GM20431 (cell line): Measurements from ENCODE around the gene STAG1.
"Not testable (repeated sequence)": the region's sequence is repeated elsewhere in the genome, so short reads cannot be mapped to it uniquely, and the experiment has no call there.

Experiments used
- in situ Hi-C: fragments of 300-500 bp; cut with MseI, MboI; formaldehyde crosslinking; loops from one replicate; pipeline ENCODE4 v1.15.0; 2020; ENCODE audit warnings: low sequenced_read_pairs; ENCODE audit not compliant: unreplicated experiment

The STAG1 gene

GRCh38 chr3:136752172-136752421, at the start of gene STAG1:
Gene STAG1, minus strand, starts transcription at chr3:136752378. Its CDS starts 121,480 bp downstream, at chr3:136630898.
- in situ Hi-C loops = loop anchor here (10.0 to 25.0 kb wide), 2 partner anchors 263 to 665 kb away; no protein-coding TSS in a partner anchor

- in situ Hi-C loops = not testable (repeated sequence)
These were observed 49.0 kb upstream of the STAG1 start for GRCh38 chr3:136801146-136801545.

DNA sequence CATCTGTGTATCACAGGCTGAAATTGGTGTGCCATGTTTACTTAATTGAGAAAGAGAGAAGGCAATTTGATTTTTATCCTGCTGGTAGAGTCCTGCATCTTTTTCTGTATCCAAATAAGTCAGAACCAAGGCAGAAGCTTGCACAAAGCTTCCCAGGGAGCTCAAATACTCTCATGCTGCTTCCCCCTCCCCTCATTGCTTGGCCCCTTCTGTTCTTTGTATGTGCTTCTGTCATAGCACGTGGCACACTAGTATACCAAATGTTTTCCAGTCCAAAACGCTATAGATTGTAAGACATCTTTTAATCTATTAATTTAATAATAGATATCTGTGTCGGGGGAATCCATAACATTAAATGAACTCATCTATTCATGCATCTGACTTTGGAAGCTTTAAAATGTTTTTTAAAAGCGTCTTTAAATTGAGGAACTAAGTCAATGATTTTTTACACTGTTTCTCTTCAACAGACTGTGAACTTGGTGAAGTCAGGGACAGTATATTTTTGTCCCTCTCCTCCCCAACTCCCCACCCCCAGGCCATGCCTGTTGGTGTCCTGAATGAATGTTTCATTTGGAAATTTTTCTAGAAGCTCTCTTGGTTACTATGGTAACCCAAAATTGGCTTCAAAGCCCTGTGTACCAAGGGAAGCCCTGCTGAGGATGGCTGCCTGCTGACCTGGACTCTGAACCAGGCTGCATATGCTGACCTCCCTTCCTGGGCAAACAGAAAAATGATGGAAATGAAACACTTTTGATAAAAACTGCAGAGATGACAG, 40.6 kb upstream of the STAG1 start:
- in situ Hi-C loops = no loop called here

GRCh38 chr3:136790786-136791185, 38.6 kb upstream of the STAG1 start:
- in situ Hi-C loops = no loop called here

DNA sequence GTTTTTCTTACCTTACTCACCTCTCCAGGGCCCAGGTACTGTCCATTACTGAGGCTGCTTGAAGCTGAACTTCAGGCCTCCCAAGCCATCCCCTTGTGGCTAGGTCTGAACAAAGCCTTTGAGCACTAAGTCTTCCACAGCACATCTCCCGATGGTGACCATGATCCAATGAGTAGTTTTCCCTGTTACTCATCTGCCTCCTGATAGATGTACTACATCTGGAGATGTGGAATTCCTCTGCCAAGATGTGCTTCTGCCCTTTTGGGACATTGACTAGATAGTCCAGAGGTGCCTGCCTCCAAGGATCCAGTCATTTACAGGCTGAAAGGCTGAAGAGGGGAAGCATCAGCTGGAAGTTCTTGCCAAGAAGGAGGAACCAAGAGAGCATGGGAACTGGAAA, 37.8 kb upstream of the STAG1 start:
- in situ Hi-C loops = no loop called here

GRCh38 chr3:136788154-136788553, 36.0 kb upstream of the STAG1 start:
- in situ Hi-C loops = no loop called here

DNA sequence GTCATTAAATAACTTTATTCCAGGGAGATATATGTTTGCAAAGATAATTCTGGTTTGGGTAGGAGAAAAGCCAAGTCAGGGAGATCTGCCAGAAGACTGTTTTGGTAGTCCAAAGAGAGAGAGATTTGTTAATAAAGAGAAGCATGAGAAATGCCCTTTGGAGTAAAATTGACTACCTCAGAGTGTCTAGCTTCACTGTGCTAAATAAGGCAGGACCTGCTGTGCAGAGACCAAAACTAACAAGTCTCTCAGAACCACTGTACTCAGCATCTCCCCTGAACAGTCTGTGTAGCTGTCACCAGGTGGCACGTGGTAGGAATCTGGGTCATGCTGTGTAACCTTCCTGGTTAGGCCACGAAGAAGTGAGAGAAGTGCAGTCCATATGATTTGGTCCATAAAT, 35.2 kb upstream of the STAG1 start:
- in situ Hi-C loops = no loop called here

- in situ Hi-C loops = no loop called here
These were observed 31.6 kb upstream of the STAG1 start for GRCh38 chr3:136783708-136784191.

GRCh38 chr3:136780741-136781140, 28.6 kb upstream of the STAG1 start:
- in situ Hi-C loops = no loop called here

DNA sequence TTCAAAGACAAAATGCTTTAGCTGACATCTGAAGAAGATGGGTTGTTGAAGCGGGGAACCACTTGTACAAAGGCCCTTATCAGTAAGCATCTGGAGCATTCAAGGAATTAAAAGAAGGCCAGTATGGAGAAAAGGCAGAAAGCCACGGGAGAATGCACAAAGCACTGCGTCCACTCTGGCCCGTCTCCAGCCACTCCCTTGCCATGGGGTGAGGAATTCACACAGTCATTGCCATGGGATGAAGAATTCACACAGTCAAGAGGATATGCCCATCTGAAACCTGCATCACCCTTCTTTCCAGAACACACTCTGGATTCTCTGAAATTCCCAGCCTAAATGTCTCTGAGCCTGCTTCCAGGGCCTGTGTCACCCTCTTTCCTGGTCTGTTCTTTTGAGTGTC, 26.7 kb upstream of the STAG1 start:
- in situ Hi-C loops = no loop called here

- in situ Hi-C loops = loop anchor here (25.0 kb wide), 1 partner anchor 685 kb away; no protein-coding TSS in a partner anchor
These were observed 20.5 kb upstream of the STAG1 start for GRCh38 chr3:136772709-136773108.

GRCh38 chr3:136758160-136759102, 6.3 kb upstream of the STAG1 start:
- in situ Hi-C loops = loop anchor here (10.0 to 25.0 kb wide), 2 partner anchors 256 to 671 kb away; no protein-coding TSS in a partner anchor

DNA sequence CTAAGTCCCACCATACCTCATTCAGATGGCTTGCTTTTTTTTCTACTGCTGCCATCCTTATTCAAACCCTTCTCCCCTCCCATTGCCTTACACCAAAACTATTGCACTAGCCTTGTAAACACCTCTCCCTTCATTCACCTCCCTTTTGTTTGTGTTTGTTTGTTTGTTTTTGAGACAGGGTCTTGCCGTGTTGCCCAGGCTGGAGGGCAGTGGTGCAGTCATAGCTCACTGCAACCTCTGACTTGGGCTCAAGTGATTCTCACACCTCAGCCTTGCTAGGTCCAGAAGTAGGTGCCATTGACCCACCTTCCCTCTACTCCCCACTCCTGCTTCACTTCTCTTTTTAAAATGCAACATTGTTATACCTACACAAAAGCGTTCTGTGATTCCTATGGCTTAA, 3.0 kb upstream of the STAG1 start:
- in situ Hi-C loops = loop anchor here (10.0 to 25.0 kb wide), 2 partner anchors 260 to 668 kb away; no protein-coding TSS in a partner anchor

DNA sequence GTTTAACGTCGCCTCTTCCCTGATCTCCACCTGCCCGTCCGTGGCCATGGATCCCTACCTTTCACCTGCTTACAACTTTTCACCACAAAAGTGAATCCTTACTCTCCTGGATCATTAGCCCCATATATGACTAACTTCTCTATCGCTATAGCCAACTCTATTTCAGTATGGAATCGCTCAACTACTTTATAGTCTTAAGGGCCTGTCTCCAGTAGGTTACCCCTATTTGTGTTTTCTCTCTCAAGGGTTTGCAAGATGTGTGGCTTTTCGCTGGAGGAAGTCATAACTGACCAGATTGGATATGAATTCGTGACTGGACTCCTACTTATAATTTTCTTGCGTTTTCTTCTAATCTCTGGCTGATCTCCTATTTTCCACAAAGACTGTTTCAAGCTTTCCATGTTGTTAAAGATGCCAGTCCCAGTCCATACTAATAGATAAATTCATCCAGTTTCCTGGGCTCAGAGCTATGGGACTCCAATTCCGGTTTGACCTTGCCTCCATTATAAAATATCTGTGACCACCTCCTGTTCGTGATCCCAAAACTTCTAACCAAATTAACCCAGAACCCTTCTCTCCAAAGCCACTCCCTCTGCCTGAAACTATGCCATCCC, 1.3 kb upstream of the STAG1 start:
- in situ Hi-C loops = loop anchor here (10.0 to 25.0 kb wide), 2 partner anchors 261 to 666 kb away; no protein-coding TSS in a partner anchor

DNA sequence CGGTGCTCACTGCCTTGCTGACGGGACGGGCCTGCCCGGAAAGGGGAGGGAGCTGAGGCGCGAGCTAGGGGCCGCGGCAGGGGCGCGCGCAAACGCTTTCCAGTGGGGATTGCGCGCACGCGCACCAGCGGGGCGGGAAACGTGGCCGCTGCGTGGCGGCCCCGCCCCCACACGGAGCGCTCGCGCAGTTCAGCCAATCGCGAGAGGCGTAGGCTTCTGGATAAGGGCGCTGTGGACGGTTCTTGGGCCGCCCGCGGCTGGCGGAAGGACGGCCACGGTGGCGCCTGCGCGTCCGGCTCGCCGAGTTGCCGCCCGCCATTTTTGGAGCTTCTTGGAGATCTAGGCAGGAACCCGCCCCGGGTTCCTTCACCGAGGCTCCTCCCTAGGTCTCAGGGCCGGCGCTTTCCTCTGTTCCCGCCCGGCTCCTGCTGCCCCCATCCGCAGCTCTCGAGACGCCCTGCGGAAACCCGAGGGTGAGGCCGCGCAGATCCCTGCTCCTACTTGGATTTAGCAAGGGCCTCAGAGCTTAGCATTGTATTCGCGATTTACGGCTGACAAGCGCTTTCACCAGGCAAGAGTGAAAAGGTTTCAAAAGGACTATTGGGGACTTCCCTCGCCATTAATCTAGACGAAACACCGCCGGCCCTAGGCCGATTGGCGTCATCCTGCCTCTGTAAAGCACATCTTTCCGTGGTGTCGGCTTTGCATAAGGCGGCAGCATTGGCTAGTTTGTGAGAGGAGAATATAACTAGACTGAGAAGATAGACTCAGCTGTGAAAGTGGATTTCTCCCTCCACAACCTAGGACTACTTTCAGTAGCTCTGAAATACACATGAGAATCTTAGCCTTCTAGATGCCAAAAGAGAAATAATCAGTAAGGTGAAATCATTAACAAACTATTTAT, 496 bp upstream of the STAG1 start:
- in situ Hi-C loops = loop anchor here (10.0 to 25.0 kb wide), 2 partner anchors 262 to 665 kb away; no protein-coding TSS in a partner anchor

DNA sequence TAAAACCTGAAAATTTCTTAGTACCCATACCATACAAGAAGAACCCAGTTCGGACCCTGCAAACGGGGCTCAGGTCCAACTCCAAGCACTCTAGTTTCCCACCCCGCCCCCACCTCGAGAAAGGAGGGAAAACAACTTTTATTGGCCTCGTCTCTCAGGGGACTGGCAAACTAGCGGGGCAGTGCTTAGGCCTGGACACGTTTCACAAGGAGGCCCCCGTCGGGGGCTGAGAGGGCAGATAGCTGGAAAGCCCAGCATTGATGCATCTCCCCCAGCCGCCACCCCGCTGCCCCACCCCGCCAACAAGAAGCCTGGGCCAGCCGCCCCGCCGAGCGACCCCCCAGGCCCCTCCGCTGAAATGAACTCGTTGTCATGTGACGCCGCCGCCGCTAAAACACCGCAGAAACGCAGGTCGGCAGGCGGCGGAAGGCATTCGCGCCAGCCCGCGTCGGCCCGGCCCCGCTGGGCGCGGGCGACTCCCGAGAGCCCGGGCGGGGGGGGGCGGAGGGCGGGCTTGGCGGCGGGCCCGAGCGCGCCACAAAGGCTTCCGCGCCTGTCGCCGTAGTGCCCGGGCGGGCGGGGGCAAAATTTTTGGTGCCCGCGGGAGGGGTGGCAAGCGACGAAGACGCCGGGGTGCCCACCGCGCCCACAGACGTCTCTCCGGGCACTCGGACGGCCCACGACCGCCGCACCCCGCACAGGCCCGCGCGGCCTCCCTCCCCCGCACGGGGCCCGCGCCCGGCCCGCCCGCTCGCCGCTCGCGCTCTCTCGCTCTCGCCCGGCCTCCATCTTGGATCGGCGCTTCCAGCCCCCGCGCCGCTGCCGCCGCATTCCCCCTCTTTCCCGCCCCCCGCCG, 634 bp downstream of the STAG1 start:
- in situ Hi-C loops = loop anchor here (10.0 to 25.0 kb wide), 2 partner anchors 263 to 664 kb away; no protein-coding TSS in a partner anchor

DNA sequence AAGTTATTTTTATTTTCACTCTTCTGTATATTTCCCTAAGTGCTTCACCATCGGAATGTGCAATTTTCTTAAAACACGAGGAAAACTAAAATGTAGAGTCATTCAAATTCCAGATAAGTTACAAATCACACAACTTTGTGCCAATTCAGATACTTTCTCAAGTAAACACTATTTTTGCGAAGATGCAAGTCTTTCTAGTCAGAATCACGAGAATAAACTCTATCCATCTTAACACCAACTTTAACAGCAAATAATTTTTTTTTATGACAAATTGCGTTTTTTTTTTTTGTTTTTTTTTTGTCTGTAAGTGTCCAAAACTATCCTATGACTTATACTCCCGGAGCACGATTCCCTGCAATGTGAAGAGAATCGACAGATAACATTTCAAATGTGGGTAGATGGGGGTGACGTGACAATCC, 1.3 kb downstream of the STAG1 start:
- in situ Hi-C loops = loop anchor here (10.0 to 25.0 kb wide), 2 partner anchors 264 to 664 kb away; no protein-coding TSS in a partner anchor
